Mesothelial cell of epicardium (in vitro differentiated cells): ENCODE data around the gene TOR4A. TPM values are rescaled to one million over a fixed set of nuclear protein-coding genes. Genes with fewer than 3 reads are reported as not detected.

Experiments used
- DNase-seq, 2 experiments: peaks; one replicate each; pipeline ENCODE4 v3.0.0; 2021; ENCODE audit warnings: low spot score in 2 of 2; ENCODE audit not compliant: unreplicated experiment in 2 of 2
- H3K27ac Mint-ChIP-seq: 2 replicates; pipeline ENCODE4 v1.8.0; 2021; ENCODE audit warnings: mixed read lengths
- H3K27me3 Mint-ChIP-seq: 2 replicates; pipeline ENCODE4 v1.8.0; 2021; ENCODE audit warnings: low read depth, mixed read lengths
- H3K36me3 Mint-ChIP-seq: 2 replicates; pipeline ENCODE4 v1.8.0; 2021; ENCODE audit warnings: mixed read lengths
- H3K4me1 Mint-ChIP-seq: 2 replicates; pipeline ENCODE4 v1.8.0; 2021; ENCODE audit warnings: mixed read lengths
- H3K4me3 Mint-ChIP-seq: 2 replicates; pipeline ENCODE4 v1.8.0; 2021; ENCODE audit warnings: mild to moderate bottlenecking, moderate library complexity, mixed read lengths
- H3K9me3 Mint-ChIP-seq: 2 replicates; pipeline ENCODE4 v1.8.0; 2021; ENCODE audit warnings: mixed read lengths
- CTCF ChIP-seq: fragments of 200-600 bp; sonication (generic); IDR thresholded peaks from one replicate; pipeline ENCODE4 v1.5.0; 2021; ENCODE audit warnings: antibody characterized with exemption; ENCODE audit not compliant: unreplicated experiment
- total RNA-seq: library from RNA; stranded (reverse); gene quantifications from 3 replicates; pipeline ENCODE4 v1.2.1, GENCODE V29; 2021

TOR4A gene
- total RNA-seq, 1 donor from 2014 or later, result 6.5 TPM

- H3K27me3 Mint-ChIP-seq, result no peaks in the 10 kb centered on the region
- peaks cover 9% of the 10 kb centered on the region for H3K4me1 Mint-ChIP-seq
- DNase-seq, result no peak
- H3K36me3 Mint-ChIP-seq, result peaks cover 11% of the 10 kb centered on the region
- TF ChIP-seq CTCF, result no peak
- H3K27ac Mint-ChIP-seq, result no peak overlapping the region
- no peak overlapping the region for H3K4me3 Mint-ChIP-seq
- no peaks in the 10 kb centered on the region for H3K9me3 Mint-ChIP-seq
These were observed 30.2 kb upstream of the TOR4A start for GRCh38 chr9:137247135-137247915.

GRCh38 chr9:137247916-137248175, 29.7 kb upstream of the TOR4A start:
- H3K4me3 Mint-ChIP-seq, result no peak overlapping the region
- peaks cover 4% of the 10 kb centered on the region for H3K4me1 Mint-ChIP-seq
- H3K9me3 Mint-ChIP-seq, result no peaks in the 10 kb centered on the region
- TF ChIP-seq CTCF, result no peak
- H3K27me3 Mint-ChIP-seq, result no peaks in the 10 kb centered on the region
- no peak overlapping the region for H3K27ac Mint-ChIP-seq
- no peak for DNase-seq
- peaks cover 5% of the 10 kb centered on the region for H3K36me3 Mint-ChIP-seq

GRCh38 chr9:137250329-137251193, 27.0 kb upstream of the TOR4A start:
- no peak for TF ChIP-seq CTCF
- DNase-seq, result no peak
- H3K36me3 Mint-ChIP-seq, result no peaks in the 10 kb centered on the region
- peaks cover 8% of the 10 kb centered on the region for H3K4me1 Mint-ChIP-seq
- H3K4me3 Mint-ChIP-seq, result no peak overlapping the region
- no peaks in the 10 kb centered on the region for H3K27me3 Mint-ChIP-seq
- no peaks in the 10 kb centered on the region for H3K9me3 Mint-ChIP-seq
- H3K27ac Mint-ChIP-seq, result no peak overlapping the region

DNA sequence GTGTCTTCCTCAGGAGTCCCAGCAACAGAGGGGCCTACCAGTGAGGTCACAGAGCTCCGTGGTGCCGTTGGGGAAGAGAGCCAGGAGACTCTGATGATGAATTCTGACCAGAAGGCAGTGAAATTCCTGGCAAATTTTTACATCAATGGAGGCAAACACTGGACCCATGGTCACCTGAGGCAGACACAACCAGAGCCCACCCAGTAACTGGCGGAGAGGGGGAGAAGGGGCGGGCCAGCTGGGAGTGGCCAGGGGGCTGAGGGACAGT, 26.4 kb upstream of the TOR4A start, which contains the start of gene STPG3:
Gene STPG3, plus strand, starts transcription at position 93 of the 268 bp plus-strand sequence. Its CDS starts 1 bp downstream, at position 94.
- Mint-ChIP-seq H3K4me1 (peaks cover 9% of the 10 kb centered on the region), H3K27me3 (no peaks in the 10 kb centered on the region), H3K27ac (no peak within 1 kb of the TSS), H3K4me3 (no peak within 1 kb of the TSS), H3K36me3 (no peaks in the 10 kb centered on the region), H3K9me3 (no peaks in the 10 kb centered on the region)
- TF ChIP-seq CTCF, result no peak
- no peak for DNase-seq

DNA sequence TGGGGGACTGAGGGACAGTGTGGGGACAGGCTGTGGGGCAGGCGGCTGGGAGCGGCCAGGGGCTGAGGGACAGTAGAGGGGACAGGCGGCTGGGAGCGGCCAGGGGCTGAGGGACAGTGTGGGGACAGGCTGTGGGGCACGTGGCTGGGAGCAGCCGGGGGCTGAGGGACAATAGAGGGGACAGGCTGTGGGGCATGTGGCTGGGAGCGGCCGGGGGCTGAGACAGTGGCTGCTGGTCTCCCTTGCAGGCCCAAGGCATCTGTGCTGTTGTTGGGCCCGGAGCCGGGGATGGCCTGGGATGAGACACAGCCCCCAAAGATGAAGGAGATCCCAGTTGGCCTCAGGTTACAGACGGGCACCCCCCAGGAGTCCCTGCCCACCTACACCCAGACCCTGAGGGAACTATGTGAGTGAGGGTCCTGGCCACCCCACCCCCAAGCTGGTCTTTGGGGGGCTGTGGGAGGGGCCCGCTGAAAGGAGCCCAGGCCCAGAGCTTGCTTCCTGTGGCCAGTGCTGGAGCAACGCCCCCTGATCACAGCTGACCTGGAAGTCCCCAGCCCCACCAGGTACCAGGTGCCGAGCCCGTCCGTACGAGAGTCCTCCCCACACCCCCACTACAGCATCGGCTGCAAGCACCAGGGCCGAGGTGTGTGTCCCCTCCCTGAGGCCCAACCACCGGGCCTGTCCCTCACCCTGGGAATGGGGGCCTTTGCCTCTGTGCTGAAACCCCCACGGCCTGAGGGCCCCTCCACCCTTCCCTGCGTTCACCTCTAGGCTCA, 25.8 kb upstream of the TOR4A start:
- Mint-ChIP-seq H3K27me3 (no peaks in the 10 kb centered on the region), H3K27ac (no peak overlapping the region), H3K4me3 (no peak overlapping the region), H3K9me3 (no peaks in the 10 kb centered on the region), H3K36me3 (no peaks in the 10 kb centered on the region), H3K4me1 (peaks cover 13% of the 10 kb centered on the region)
- TF ChIP-seq CTCF, result no peak
- no peak for DNase-seq
